Erythroblast (primary cell): Measurements from ENCODE around the gene MPZL1.

Experiments used
- GATA1 ChIP-seq: IDR thresholded peaks from 2 replicates; pipeline ENCODE4 v1.6.1; 2011; ENCODE audit warnings: low read depth, mild to moderate bottlenecking, control low read depth, low read length, moderate library complexity
- POLR2A ChIP-seq: IDR thresholded peaks from 2 replicates; pipeline ENCODE4 v1.6.1; 2011; ENCODE audit warnings: mild to moderate bottlenecking, low read length

- TF ChIP-seq POLR2A, result no peak
- TF ChIP-seq GATA1, result no peak
Measured at GRCh38 chr1:167698313-167698712, 23.5 kb upstream of the MPZL1 start.
